Thyroid gland (tissue), 4 donors: ENCODE results near the gene PHTF2.

Source experiments
- POLR2A ChIP-seq, 2 donors: fragments of 450-650 bp; IDR thresholded peaks; one replicate each; pipeline ENCODE4 v1.6.1; 2017; ENCODE audit warnings: antibody characterized with exemption in 2 of 2, mild to moderate bottlenecking in 2 of 2, moderate library complexity in 1 of 2
- TF ChIP-seq, protein P1 (sequence below), 6 experiments: fragments of 200-600 bp in 3 of 6; fragments of 450-650 bp in 3 of 6; sonication (generic) in 3 of 6; IDR thresholded peaks; one replicate each; pipeline ENCODE4 v1.5.1; 2016 to 2019; ENCODE audit warnings: antibody characterized with exemption in 6 of 6, mild to moderate bottlenecking in 2 of 6, inconsistent platforms in 1 of 6, moderate library complexity in 1 of 6

DNA sequence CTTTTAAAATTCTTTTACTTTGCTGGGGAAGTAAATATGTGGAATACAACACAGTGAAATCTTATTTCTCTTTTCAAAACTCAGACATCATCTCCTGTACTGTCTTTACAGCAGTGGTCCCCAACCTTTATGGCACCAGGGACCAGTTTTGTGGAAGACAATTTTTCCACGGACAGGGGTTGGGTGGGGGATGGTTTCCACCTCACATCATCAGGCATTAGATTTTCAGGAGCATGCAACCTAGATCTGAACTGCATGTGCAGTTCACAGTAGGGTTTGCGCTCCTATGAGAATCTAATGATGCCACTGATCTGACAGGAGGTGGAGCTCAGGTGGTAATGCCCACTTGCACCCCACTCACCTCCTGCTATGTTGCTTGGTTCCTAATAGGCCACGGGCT lies 12.6 kb upstream of the PHTF2 start:
- TF ChIP-seq, protein P1, sequence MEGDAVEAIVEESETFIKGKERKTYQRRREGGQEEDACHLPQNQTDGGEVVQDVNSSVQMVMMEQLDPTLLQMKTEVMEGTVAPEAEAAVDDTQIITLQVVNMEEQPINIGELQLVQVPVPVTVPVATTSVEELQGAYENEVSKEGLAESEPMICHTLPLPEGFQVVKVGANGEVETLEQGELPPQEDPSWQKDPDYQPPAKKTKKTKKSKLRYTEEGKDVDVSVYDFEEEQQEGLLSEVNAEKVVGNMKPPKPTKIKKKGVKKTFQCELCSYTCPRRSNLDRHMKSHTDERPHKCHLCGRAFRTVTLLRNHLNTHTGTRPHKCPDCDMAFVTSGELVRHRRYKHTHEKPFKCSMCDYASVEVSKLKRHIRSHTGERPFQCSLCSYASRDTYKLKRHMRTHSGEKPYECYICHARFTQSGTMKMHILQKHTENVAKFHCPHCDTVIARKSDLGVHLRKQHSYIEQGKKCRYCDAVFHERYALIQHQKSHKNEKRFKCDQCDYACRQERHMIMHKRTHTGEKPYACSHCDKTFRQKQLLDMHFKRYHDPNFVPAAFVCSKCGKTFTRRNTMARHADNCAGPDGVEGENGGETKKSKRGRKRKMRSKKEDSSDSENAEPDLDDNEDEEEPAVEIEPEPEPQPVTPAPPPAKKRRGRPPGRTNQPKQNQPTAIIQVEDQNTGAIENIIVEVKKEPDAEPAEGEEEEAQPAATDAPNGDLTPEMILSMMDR (IDR thresholded peaks at IDR 0.05) = no peak
- no peak for TF ChIP-seq POLR2A (IDR thresholded peaks at IDR 0.05)
